PC-9 (cell line): ENCODE measurements around the gene LENG1. TPM values are rescaled to one million over a fixed set of nuclear protein-coding genes. Genes with fewer than 3 reads are reported as not detected.

ENCODE experiments used
- BruUV-seq: library from RNA; stranded (reverse); fragments of 400-500 nt; replicated peaks from 2 replicates; lab custom pipeline; 2021; lab: Mats Ljungman, UMichigan
- CTCF ChIA-PET: fragments of 300-600 bp; sonication (Branson Sonifier 250); formaldehyde crosslinking; loops from one replicate; lab custom pipeline; 2022; ENCODE audit warnings: antibody characterized with exemption; lab: Charles Lee
- POLR2A ChIA-PET: fragments of 300-600 bp; sonication (Branson Sonifier 250); formaldehyde crosslinking; loops from one replicate; lab custom pipeline; 2022; ENCODE audit warnings: antibody characterized with exemption; ENCODE audit not compliant: unreplicated experiment; lab: Charles Lee
- DNase-seq, 2 experiments: peaks; one replicate each; pipeline versions ENCODE4 v3.0.0 to v3.0.0-alpha.2; 2015 to 2022; ENCODE audit warnings: mixed read lengths in 1 of 2
- H2AFZ ChIP-seq: fragments of 200-600 bp; sonication (generic); 2 replicates; pipeline ENCODE4 v1.8.1; 2017; ENCODE audit warnings: antibody characterized with exemption
- H3F3A ChIP-seq: fragments of 200-600 bp; sonication (generic); 2 replicates; pipeline ENCODE4 v1.8.1; 2017; ENCODE audit warnings: antibody characterized with exemption, mild to moderate bottlenecking, low read depth; ENCODE audit not compliant: insufficient read depth
- H3K27ac ChIP-seq: fragments of 200-600 bp; sonication (generic); 2 replicates; pipeline ENCODE4 v1.6.1; 2016; ENCODE audit warnings: mixed run types
- H3K27me3 ChIP-seq: fragments of 200-600 bp; sonication (generic); 2 replicates; pipeline ENCODE4 v1.6.1; 2016; ENCODE audit warnings: low read depth, mixed run types; ENCODE audit not compliant: insufficient read depth
- H3K36me3 ChIP-seq: fragments of 200-600 bp; sonication (generic); 2 replicates; pipeline ENCODE4 v1.6.1; 2016; ENCODE audit warnings: low read depth, mixed run types
- H3K4me1 ChIP-seq: fragments of 200-600 bp; sonication (generic); replicated peaks from 2 replicates; pipeline ENCODE4 v1.6.1; 2016; ENCODE audit warnings: mixed run types; ENCODE audit not compliant: insufficient read depth
- H3K4me2 ChIP-seq: fragments of 200-600 bp; sonication (generic); 2 replicates; pipeline ENCODE4 v1.6.1; 2017; ENCODE audit warnings: mixed run types
- H3K4me3 ChIP-seq: fragments of 200-600 bp; sonication (generic); 2 replicates; pipeline ENCODE4 v1.6.1; 2016; ENCODE audit warnings: mixed run types
- H3K79me2 ChIP-seq: fragments of 200-600 bp; sonication (generic); 2 replicates; pipeline ENCODE4 v1.6.1; 2017; ENCODE audit warnings: low read depth, mixed run types
- H3K9me2 ChIP-seq: fragments of 200-600 bp; sonication (generic); 2 replicates; pipeline ENCODE4 v1.8.1; 2017; ENCODE audit warnings: mild to moderate bottlenecking; ENCODE audit not compliant: insufficient read depth
- H3K9me3 ChIP-seq: fragments of 200-600 bp; sonication (generic); 2 replicates; pipeline ENCODE4 v1.8.1; 2016; ENCODE audit warnings: low read depth; ENCODE audit not compliant: insufficient read depth
- H4K20me1 ChIP-seq: fragments of 200-600 bp; sonication (generic); 2 replicates; pipeline ENCODE4 v1.8.1; 2017; ENCODE audit not compliant: insufficient read depth
- CTCF ChIP-seq: fragments of 200-600 bp; sonication (generic); conservative IDR thresholded peaks from 2 replicates; pipeline ENCODE4 v1.6.1; 2017; ENCODE audit warnings: mixed run types, antibody characterized with exemption, mild to moderate bottlenecking, moderate library complexity
- EZH2 ChIP-seq: fragments of 200-600 bp; sonication (generic); IDR thresholded peaks from 2 replicates; pipeline ENCODE4 v1.8.0; 2017; ENCODE audit warnings: antibody characterized with exemption, low read depth
- intact Hi-C: fragments of 100-400 bp; cut with micrococcal nuclease; formaldehyde crosslinking; loops from one replicate; pipeline ENCODE4 v1.10.0; 2022; ENCODE audit not compliant: unreplicated experiment
- total RNA-seq: library from RNA; stranded (reverse); gene quantifications from 2 replicates; pipeline ENCODE4 v1.2.3, GENCODE V29; 2021

LENG1 gene
- total RNA-seq, 1 experiment from 2014 or later: 6.7 TPM

- peaks cover 21% of the 10 kb centered on the region; the same call in 1 of the 2 replicates for H3K4me1 ChIP-seq
- ChIA-PET CTCF (no interaction called here), POLR2A (no interaction called here)
- H3K79me2 ChIP-seq: peaks cover 14% of the 10 kb centered on the region
- no TSS peak for BruUV-seq
- no peaks in the 10 kb centered on the region; the same call in 1 of the 2 replicates for H3K36me3 ChIP-seq
- H3F3A ChIP-seq: peaks cover 23% of the 10 kb centered on the region
- intact Hi-C loops: no loop called here
- H3K4me3 ChIP-seq: no peak overlapping the region
- H2AFZ ChIP-seq: no peak overlapping the region
- no peaks in the 10 kb centered on the region for H3K27me3 ChIP-seq
- no peaks in the 10 kb centered on the region for H3K9me2 ChIP-seq
- no peak overlapping the region for H3K4me2 ChIP-seq
- no peaks in the 10 kb centered on the region for H3K9me3 ChIP-seq
- DNase-seq: no peak
- no peak overlapping the region for H3K27ac ChIP-seq
- TF ChIP-seq CTCF (no peak), EZH2 (no peak)
- peaks cover 5% of the 10 kb centered on the region; the same call in 1 of the 2 replicates for H4K20me1 ChIP-seq
Observed at GRCh38 chr19:54133957-54134590, 25.4 kb downstream of the LENG1 start.

- DNase-seq: peak in 1 of 2 experiments; percentile 51
- ChIA-PET POLR2A (no interaction called here), CTCF (no interaction called here)
- Histone ChIP-seq H3K4me1 (peaks cover 15% of the 10 kb centered on the region; the same call in 1 of the 2 replicates), H3K79me2 (peaks cover 8% of the 10 kb centered on the region), H3F3A (peaks cover 23% of the 10 kb centered on the region), H3K4me2 (no peak overlapping the region), H3K9me3 (no peaks in the 10 kb centered on the region), H3K9me2 (no peaks in the 10 kb centered on the region), H3K27ac (no peak overlapping the region), H3K27me3 (no peaks in the 10 kb centered on the region), H2AFZ (no peak overlapping the region), H4K20me1 (no peaks in the 10 kb centered on the region; the same call in 1 of the 2 replicates), H3K4me3 (no peak overlapping the region), H3K36me3 (0 out of 2 replicates have a peak, but pooled peaks cover 5% of the 10 kb centered on the region)
- intact Hi-C loops: no loop called here
- TF ChIP-seq EZH2: no peak
- no peak for TF ChIP-seq CTCF
- no TSS peak for BruUV-seq
Observed at GRCh38 chr19:54133312-54133956, 26.1 kb downstream of the LENG1 start.

GRCh38 chr19:54129617-54129996 lies 29.9 kb downstream of the LENG1 start:
- Histone ChIP-seq H3K4me1 (0 out of 2 replicates have a peak, but pooled peaks cover under 1% of the 10 kb centered on the region), H3F3A (peaks cover 14% of the 10 kb centered on the region; the same call in 1 of the 2 replicates), H3K27ac (no peak overlapping the region), H3K79me2 (no peaks in the 10 kb centered on the region), H4K20me1 (no peaks in the 10 kb centered on the region), H3K9me2 (no peaks in the 10 kb centered on the region), H3K4me3 (no peak overlapping the region), H2AFZ (no peak overlapping the region), H3K36me3 (peaks cover 5% of the 10 kb centered on the region; the same call in 1 of the 2 replicates), H3K27me3 (no peaks in the 10 kb centered on the region), H3K9me3 (no peaks in the 10 kb centered on the region), H3K4me2 (no peak overlapping the region)
- POLR2A ChIA-PET: no interaction called here
- no TSS peak for BruUV-seq
- DNase-seq: no peak
- no peak for TF ChIP-seq EZH2
- TF ChIP-seq CTCF: no peak
- CTCF ChIA-PET: no interaction called here
- intact Hi-C loops: no loop called here
